Measurements from ENCODE around the gene CPNE2. TPM values are rescaled to one million over a fixed set of nuclear protein-coding genes. Genes with fewer than 3 reads are reported as not detected.

CPNE2 gene
- total RNA-seq, 6 donors from 2014 or later, result 39.4 to 58.7 (median 53.1) TPM

GRCh38 chr16:57127037-57127763 lies 34.8 kb downstream of the CPNE2 start:
- WGBS, 2 donors, result 95 to 96% methylated on average over 5 of the region's 5 CpGs
- H3K27me3 ChIP-seq, result no peaks in the 10 kb centered on the region
- ATAC-seq (ENCODE audit: low FRiP score in 2 of 2) (no peak), DNase-seq (no peak)
- H3K4me1 ChIP-seq, result peaks cover 2 to 29% (median 18%) of the 10 kb centered on the region in 4 donors
- no peak for TF ChIP-seq CTCF (IDR thresholded peaks at IDR 0.05)
- no peak for TF ChIP-seq POLR2AphosphoS5 (IDR thresholded peaks at IDR 0.05)
- TF ChIP-seq POLR2A (IDR thresholded peaks at IDR 0.05), result no peak
- TF ChIP-seq EP300 (IDR thresholded peaks at IDR 0.05), result no peak
- no peaks in the 10 kb centered on the region for H3K9me3 ChIP-seq
- H3K36me3 ChIP-seq, result peaks cover 0 to 41% (median 19%) of the 10 kb centered on the region in 4 donors
- H3K27ac ChIP-seq, result no peak overlapping the region
- H3K4me3 ChIP-seq, result no peak overlapping the region

- WGBS, 2 donors, result 93 to 94% methylated on average over 7 of the region's 7 CpGs
- no peak overlapping the region for H3K4me3 ChIP-seq
- no peaks in the 10 kb centered on the region for H3K27me3 ChIP-seq
- H3K4me1 ChIP-seq, result peaks cover 7 to 35% (median 21%) of the 10 kb centered on the region in 4 donors
- ATAC-seq (ENCODE audit: low FRiP score in 2 of 2), result no peak
- H3K27ac ChIP-seq, result no peak overlapping the region
- TF ChIP-seq CTCF (IDR thresholded peaks at IDR 0.05), result no peak
- no peak for TF ChIP-seq EP300 (IDR thresholded peaks at IDR 0.05)
- no peak for TF ChIP-seq POLR2AphosphoS5 (IDR thresholded peaks at IDR 0.05)
- no peak for TF ChIP-seq POLR2A (IDR thresholded peaks at IDR 0.05)
- H3K9me3 ChIP-seq, result no peaks in the 10 kb centered on the region
- H3K36me3 ChIP-seq, result peaks cover 0 to 40% (median 17%) of the 10 kb centered on the region in 4 donors
- DNase-seq, result no peak
These were observed 35.5 kb downstream of the CPNE2 start for GRCh38 chr16:57127836-57128235.

GRCh38 chr16:57128771-57129389 lies 36.5 kb downstream of the CPNE2 start:
- H3K9me3 ChIP-seq, result no peaks in the 10 kb centered on the region
- peaks cover 0 to 31% (median 15%) of the 10 kb centered on the region in 4 donors for H3K36me3 ChIP-seq
- H3K27ac ChIP-seq, result peak overlapping the region in 3 of 4 donors; percentile 4 to 53 (median 28)
- 68 to 72% methylated on average over 11 of the region's 11 CpGs for WGBS, 2 donors
- DNase-seq (no peak), ATAC-seq (ENCODE audit: low FRiP score in 2 of 2) (no peak)
- TF ChIP-seq POLR2AphosphoS5 (IDR thresholded peaks at IDR 0.05) (no peak), POLR2A (IDR thresholded peaks at IDR 0.05) (no peak), EP300 (IDR thresholded peaks at IDR 0.05) (no peak), CTCF (IDR thresholded peaks at IDR 0.05) (no peak)
- H3K27me3 ChIP-seq, result no peaks in the 10 kb centered on the region
- H3K4me1 ChIP-seq, result peaks cover 7 to 30% (median 18%) of the 10 kb centered on the region in 4 donors
- no peak overlapping the region for H3K4me3 ChIP-seq

GRCh38 chr16:57130950-57131321 lies 38.6 kb downstream of the CPNE2 start:
- Histone ChIP-seq H3K27ac (peak overlapping the region in 1 of 4 donors; percentile 49), H3K27me3 (no peaks in the 10 kb centered on the region), H3K4me1 (peaks cover 5 to 26% (median 22%) of the 10 kb centered on the region in 4 donors), H3K36me3 (peaks cover 0 to 29% (median 11%) of the 10 kb centered on the region in 4 donors), H3K4me3 (no peak overlapping the region), H3K9me3 (no peaks in the 10 kb centered on the region)
- no peak for TF ChIP-seq POLR2AphosphoS5 (IDR thresholded peaks at IDR 0.05)
- TF ChIP-seq POLR2A (IDR thresholded peaks at IDR 0.05), result no peak
- TF ChIP-seq CTCF (IDR thresholded peaks at IDR 0.05), result no peak
- no peak for TF ChIP-seq EP300 (IDR thresholded peaks at IDR 0.05)
- ATAC-seq (ENCODE audit: low FRiP score in 2 of 2), result no peak
- no peak for DNase-seq
- WGBS, 2 donors, result 95 to 96% methylated on average over 6 of the region's 6 CpGs

All from upper lobe of left lung (tissue), 6 donors.